NOMO-1 treated with dmso at 0.1 percent for 144 hours (cell line): ENCODE measurements around the gene LIMCH1.

ENCODE experiments used
- DNase-seq: peaks from one replicate; lab custom pipeline; 2025; ENCODE audit not compliant: unreplicated experiment; lab: John Stamatoyannopoulos, UW

Gene LIMCH1

GRCh38 chr4:41528512-41529205, 9.3 kb upstream of the LIMCH1 start:
- DNase-seq, result no peak

DNA sequence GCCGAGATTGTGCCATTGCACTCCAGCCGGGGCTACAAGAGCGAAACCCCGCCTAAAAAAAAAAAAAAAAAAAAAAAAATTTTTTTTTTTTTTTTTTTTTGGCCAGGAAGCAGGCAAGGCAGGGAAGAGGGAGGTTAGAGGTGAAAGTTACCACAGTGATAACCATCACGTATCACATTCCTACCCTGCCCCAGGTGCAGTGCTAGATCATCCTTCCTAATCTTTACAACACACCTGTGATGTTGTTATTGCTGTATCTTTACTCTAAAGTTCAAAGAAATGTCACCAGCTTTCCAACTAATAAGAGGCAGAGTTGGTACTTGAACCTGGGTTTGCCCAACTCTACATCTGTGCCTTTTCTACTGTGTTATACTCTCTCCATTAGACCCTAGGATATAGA, 7.2 kb upstream of the LIMCH1 start:
- no peak for DNase-seq

DNA sequence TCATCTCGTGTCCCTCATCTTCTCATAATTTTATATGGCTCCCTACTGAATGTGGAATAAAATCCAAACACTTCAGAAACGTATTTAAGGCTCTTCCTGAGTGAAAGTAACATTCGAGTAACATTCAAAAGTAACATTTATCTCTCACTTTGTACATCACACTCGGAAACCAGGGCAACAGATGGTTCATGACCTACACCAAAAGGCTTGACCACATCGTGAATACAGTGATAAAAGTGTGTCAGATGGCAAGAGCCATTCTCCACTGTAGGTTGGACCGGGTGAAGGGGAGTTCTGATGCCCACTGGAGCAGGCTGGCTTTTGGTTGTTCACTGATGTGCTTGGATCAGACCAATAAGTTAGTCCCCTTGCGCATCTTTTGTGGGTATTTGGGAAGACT, 5.6 kb upstream of the LIMCH1 start:
- no peak for DNase-seq

DNA sequence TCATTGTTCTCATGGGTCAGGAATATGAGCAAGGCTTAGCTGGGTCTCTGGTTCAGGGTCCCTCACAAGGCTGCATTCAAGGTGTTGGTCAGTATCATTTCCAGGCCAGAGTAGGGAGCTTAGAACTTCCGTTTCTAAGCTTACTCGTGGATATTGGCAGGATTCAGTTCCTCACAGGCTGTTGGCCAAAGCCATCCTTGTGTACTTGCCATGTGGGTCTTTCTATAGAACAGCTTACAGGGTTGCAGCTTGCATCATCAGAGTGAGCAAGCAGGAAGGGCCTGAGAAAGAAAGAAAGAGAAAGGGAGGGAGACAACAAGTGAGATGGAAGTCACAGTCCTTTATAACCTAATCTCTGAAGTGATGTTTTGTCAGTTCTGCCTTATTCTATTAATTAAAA, 5.1 kb upstream of the LIMCH1 start:
- no peak for DNase-seq

- no peak for DNase-seq
These were observed 4.3 kb upstream of the LIMCH1 start for GRCh38 chr4:41533680-41534079.

- DNase-seq, result no peak
These were observed 3.6 kb upstream of the LIMCH1 start for GRCh38 chr4:41534404-41534803.

- DNase-seq, result no peak
These were observed 2.0 kb upstream of the LIMCH1 start for GRCh38 chr4:41535911-41536371.

DNA sequence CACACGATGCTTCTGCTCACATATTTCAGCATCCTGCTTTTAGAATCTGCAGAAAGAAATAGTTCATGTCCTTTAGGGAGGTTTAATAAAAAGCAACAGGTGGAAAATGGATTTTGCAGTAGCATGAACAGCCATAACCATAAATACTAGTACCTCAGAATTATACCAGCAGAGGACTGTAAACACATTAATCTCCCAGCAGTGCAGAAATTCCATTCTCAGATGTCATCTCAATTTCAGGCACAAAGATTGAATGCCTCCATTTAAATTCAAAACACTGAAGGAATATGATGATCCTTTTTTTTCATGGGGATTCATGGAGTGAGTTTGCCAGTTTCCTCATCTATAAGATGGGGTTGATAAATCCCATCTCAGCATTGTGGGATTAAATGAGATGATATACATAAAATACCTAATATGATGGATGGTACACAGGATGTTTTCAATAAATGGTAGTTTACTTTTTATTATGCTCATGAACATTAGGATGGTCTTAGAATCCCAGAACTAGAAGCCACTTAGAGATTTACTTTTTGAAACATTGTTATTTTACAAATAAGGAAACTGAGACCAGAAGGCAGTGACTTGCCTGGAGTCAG, 566 bp upstream of the LIMCH1 start:
- no peak for DNase-seq

- DNase-seq, result no peak
These were observed 1.0 kb downstream of the LIMCH1 start for GRCh38 chr4:41538887-41539498.

DNA sequence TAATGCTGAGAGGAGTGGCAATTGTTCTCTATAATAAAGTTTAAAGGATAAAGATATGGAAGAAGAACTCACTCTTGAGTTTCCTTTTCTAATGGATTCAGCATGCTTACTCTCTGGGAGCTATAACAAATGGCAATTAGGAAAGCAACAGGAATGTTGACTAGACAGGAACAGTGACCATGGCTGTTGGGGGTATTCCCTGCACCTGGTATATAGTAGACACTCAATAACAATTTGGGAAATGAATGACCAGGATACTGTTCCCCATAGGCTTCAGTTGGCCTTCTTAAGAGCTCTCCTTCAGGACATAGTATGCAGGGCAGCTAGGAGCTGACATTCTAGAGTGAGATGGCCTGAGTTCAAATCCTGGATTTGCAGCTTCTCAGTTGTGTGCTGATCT, 1.8 kb downstream of the LIMCH1 start:
- DNase-seq, result no peak

DNA sequence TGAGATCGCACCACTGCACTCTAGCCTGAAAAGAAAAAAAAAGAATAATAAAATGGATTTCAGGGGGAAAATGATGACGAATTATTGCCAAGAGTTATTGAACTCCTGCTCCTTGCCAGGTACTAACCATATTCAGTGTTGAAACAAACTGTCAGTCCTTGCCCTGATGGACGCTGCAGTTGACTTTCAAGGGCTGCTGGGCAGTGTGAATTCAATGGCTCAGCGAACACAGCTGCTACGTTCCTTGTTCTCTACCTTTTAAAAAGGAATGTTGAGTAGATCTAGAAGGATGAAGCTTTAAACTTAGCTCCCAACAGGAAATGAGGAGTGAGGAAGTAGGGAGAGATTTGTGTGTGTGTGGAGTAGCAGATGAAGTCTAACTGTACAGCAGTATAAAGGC, 2.7 kb downstream of the LIMCH1 start:
- no peak for DNase-seq

DNA sequence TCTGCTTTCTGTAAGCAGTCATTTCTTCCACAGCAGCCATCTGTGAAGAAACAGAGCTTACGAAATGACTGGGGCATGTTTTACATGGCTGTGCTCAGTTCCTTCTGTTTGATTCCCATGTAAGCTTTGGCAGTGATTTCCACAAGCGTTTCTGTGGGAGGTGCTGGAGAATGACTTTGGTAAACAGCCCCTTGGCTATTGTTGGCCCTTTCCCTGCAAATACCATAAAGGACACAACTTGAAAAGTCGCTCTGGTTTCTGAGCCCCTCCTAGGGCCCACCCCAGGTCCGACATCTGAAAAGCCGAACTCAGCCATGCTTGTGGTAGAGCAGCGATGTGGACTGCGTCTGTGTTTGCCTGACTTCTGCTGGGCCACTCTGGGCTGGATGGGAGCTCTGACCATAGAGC, 3.7 kb downstream of the LIMCH1 start:
- DNase-seq, result no peak

DNA sequence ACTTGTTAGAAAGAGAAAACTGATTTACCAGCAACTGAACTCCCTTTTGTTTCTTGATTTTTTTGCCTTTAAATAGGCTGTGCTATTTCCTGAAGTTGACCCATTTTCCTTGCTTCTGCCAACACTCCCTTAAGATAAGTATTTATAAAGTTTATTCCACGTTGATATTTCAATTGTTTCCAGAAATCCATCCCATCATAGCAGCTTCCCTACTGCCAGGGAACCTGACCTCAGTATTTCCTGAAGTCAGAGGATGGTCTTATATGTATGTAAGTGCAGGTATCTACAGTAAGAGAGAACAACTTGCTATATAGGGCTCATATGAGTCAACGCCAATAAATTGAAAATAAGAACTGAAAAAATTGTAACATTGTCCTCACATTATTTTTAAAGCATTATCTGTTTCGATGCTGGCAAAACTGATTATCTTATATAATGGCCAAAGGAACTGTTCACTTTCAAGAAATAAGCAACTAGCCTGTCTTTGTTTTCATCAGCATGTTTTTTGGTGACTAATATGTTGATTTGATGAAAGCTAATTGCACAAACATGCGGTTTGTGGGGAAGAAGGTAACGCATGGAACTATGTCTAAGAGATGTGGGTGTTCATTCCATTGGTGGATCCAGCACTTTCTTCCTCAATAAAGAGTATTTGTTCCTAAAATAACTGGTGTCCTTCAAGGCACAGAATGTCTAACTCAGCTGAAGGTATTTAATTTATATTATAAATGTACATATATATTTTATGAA, 4.7 kb downstream of the LIMCH1 start:
- no peak for DNase-seq

- no peak for DNase-seq
These were observed 7.3 kb downstream of the LIMCH1 start for GRCh38 chr4:41545238-41545637.

DNA sequence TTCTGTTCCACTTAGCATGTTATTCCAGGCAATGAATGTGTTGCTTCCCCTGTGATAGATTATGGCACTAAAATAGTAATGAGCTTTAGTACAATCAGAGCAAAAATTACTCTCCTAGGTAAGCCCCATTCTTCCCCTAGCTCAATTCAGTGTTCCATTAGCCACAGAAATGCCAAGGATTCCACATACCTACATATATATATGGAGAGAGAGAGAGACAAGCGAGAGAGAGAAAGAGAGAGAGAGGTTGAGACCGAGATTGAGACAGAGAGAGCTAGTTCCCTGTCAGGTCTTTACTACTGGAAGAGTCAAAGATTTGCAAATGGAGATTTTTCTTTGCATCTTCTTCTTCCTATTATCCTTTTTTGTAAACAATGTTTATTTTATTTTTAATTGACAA, 8.7 kb downstream of the LIMCH1 start:
- DNase-seq, result no peak

- DNase-seq, result no peak
These were observed 10.4 kb downstream of the LIMCH1 start for GRCh38 chr4:41548305-41548880.

- no peak for DNase-seq
These were observed 11.5 kb downstream of the LIMCH1 start for GRCh38 chr4:41549478-41549877.

GRCh38 chr4:41550308-41550707, 12.4 kb downstream of the LIMCH1 start:
- no peak for DNase-seq

DNA sequence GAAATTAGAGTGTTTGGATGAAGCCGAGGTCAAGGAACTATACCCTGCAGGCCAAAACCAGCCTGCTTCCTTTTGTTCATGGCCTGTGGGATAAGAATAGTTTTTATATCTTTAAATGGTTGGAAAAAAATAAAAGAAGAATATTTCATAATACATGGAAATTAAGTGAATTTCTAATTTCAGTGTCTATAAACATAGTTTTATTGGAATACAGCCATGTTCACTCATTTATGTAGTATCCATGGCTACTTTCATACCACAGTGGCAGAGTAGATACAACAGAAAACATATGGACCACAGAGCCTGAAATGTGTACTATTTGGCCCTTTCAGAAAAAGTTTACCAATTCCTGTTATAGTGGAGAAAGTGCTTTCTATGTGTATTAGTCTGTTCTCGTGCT, 13.6 kb downstream of the LIMCH1 start:
- no peak for DNase-seq

DNA sequence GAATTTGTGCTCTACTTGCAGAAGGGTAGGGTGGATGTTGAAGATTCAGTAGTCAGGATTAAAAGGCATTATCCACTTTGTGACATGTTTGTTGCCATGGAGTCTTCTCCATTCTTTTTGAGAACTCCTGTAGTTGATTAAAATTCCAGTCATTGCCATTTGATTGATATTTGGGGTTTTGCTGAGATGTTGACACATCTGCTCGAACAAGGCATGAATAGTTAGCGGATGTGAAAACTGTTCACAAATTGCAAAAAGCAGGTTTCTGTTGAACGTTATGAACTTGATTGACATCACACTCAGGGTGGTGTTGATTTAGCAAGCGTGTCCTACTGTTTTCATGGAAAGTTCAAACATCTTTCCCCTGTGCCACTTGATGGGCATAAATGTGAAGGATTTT, 16.9 kb downstream of the LIMCH1 start:
- DNase-seq, result no peak

DNA sequence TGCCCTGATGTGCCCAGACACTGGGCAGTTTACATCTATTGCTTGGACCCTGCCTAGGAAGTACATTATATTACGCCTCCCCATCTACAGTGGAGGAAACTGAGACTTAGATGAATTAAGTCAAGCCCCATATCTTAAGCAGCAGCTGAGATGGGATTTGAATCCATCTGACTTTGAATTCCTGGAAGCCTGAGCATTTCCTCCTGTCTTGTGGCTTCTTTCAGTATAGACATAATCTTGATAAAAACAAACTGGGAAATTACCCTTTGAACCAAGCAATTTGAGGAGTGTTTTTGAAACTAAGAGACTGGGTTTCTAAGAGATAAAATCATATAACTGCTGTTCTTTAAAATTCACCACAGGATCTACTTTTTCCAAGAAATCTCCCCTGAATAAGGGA, 18.6 kb downstream of the LIMCH1 start:
- no peak for DNase-seq
